GM21717 (cell line): ENCODE results near the gene ERVFRD-1.
"Not testable (repeated sequence)": the region's sequence is repeated elsewhere in the genome, so short reads cannot be mapped to it uniquely, and the experiment has no call there.

ENCODE experiments used
- ATAC-seq: cut with Tn5 transposase; IDR thresholded peaks from one replicate; pipeline ENCODE4 v1.9.1; 2021; ENCODE audit warnings: mild to moderate bottlenecking, moderate library complexity; ENCODE audit not compliant: unreplicated experiment

Gene ERVFRD-1

GRCh38 chr6:11092668-11093375 is 18.7 kb downstream of the ERVFRD-1 start:
- peak; percentile 45 for ATAC-seq

- not testable (repeated sequence) for ATAC-seq
Observed at GRCh38 chr6:11091141-11091540, 20.4 kb downstream of the ERVFRD-1 start.

- no peak for ATAC-seq
Observed at GRCh38 chr6:11089695-11090094, 21.8 kb downstream of the ERVFRD-1 start.

- ATAC-seq = not testable (repeated sequence)
Observed at GRCh38 chr6:11087141-11087812, 24.2 kb downstream of the ERVFRD-1 start.

- ATAC-seq = no peak
Observed at GRCh38 chr6:11085758-11086435, 25.6 kb downstream of the ERVFRD-1 start.

- ATAC-seq = no peak
Observed at GRCh38 chr6:11083956-11084355, 27.6 kb downstream of the ERVFRD-1 start.

- ATAC-seq = no peak
Observed at GRCh38 chr6:11083491-11083890, 28.0 kb downstream of the ERVFRD-1 start.

GRCh38 chr6:11080296-11080695 is 31.2 kb downstream of the ERVFRD-1 start:
- no peak for ATAC-seq

GRCh38 chr6:11078266-11078665 is 33.3 kb downstream of the ERVFRD-1 start:
- no peak for ATAC-seq

GRCh38 chr6:11076540-11076939 is 35.0 kb downstream of the ERVFRD-1 start:
- ATAC-seq = no peak

- ATAC-seq = no peak
Observed at GRCh38 chr6:11072101-11072500, 39.4 kb downstream of the ERVFRD-1 start.

- no peak for ATAC-seq
Observed at GRCh38 chr6:11069760-11070159, 41.8 kb downstream of the ERVFRD-1 start.

- ATAC-seq = no peak
Observed at GRCh38 chr6:11067348-11067747, 44.2 kb downstream of the ERVFRD-1 start.

- ATAC-seq = no peak
Observed at GRCh38 chr6:11066505-11067347, 44.8 kb downstream of the ERVFRD-1 start.

- ATAC-seq = no peak
Observed at GRCh38 chr6:11065436-11066202, 45.9 kb downstream of the ERVFRD-1 start.

- no peak for ATAC-seq
Observed at GRCh38 chr6:11064836-11065235, 46.7 kb downstream of the ERVFRD-1 start.

- ATAC-seq = no peak
Observed at GRCh38 chr6:11062715-11063114, 48.8 kb downstream of the ERVFRD-1 start.

GRCh38 chr6:11062083-11062482 is 49.4 kb downstream of the ERVFRD-1 start:
- ATAC-seq = no peak

GRCh38 chr6:11058406-11058805 is 53.1 kb downstream of the ERVFRD-1 start:
- no peak for ATAC-seq

GRCh38 chr6:11056871-11057270 is 54.7 kb downstream of the ERVFRD-1 start:
- no peak for ATAC-seq
